HUES64 (cell line): ENCODE measurements around the gene GLTP.

Source experiments
- H3K27ac ChIP-seq: 2 replicates; pipeline ENCODE4 v1.7.0; 2013; ENCODE audit warnings: low read depth, low read length, inconsistent platforms
- H3K27me3 ChIP-seq: 2 replicates; pipeline ENCODE4 v1.6.1; 2013; ENCODE audit warnings: mild to moderate bottlenecking, low read length; ENCODE audit not compliant: insufficient read depth
- H3K36me3 ChIP-seq: 2 replicates; pipeline ENCODE4 v1.6.1; 2013; ENCODE audit warnings: mild to moderate bottlenecking, low read length; ENCODE audit not compliant: insufficient read depth
- H3K4me1 ChIP-seq: 2 replicates; pipeline ENCODE4 v1.6.1; 2013; ENCODE audit warnings: mild to moderate bottlenecking, low read length, moderate library complexity; ENCODE audit not compliant: insufficient read depth
- H3K4me3 ChIP-seq: 2 replicates; pipeline ENCODE4 v1.5.1; 2013; ENCODE audit warnings: mild to moderate bottlenecking, low read length, moderate library complexity
- H3K9ac ChIP-seq: 2 replicates; pipeline ENCODE4 v1.6.1; 2013; ENCODE audit warnings: mild to moderate bottlenecking, low read depth, low read length
- H3K9me3 ChIP-seq: 2 replicates; pipeline ENCODE4 v1.6.1; 2013; ENCODE audit warnings: low read depth, low read length; ENCODE audit not compliant: insufficient read depth
- WGBS: fragments of 150-250, 120-280 bp; methylation state at CpG from one replicate; pipeline ENCODE4 v1.1.7; 2013; ENCODE audit warnings: missing lambda C conversion rate; 5-methylcytosine and 5-hydroxymethylcytosine counted together

GLTP gene

GRCh38 chr12:109890620-109891170 lies 10.4 kb upstream of the GLTP start:
- Histone ChIP-seq H3K4me1 (0 out of 2 replicates have a peak, but pooled peaks cover 2% of the 10 kb centered on the region), H3K9me3 (no peaks in the 10 kb centered on the region), H3K27ac (no peak overlapping the region)

DNA sequence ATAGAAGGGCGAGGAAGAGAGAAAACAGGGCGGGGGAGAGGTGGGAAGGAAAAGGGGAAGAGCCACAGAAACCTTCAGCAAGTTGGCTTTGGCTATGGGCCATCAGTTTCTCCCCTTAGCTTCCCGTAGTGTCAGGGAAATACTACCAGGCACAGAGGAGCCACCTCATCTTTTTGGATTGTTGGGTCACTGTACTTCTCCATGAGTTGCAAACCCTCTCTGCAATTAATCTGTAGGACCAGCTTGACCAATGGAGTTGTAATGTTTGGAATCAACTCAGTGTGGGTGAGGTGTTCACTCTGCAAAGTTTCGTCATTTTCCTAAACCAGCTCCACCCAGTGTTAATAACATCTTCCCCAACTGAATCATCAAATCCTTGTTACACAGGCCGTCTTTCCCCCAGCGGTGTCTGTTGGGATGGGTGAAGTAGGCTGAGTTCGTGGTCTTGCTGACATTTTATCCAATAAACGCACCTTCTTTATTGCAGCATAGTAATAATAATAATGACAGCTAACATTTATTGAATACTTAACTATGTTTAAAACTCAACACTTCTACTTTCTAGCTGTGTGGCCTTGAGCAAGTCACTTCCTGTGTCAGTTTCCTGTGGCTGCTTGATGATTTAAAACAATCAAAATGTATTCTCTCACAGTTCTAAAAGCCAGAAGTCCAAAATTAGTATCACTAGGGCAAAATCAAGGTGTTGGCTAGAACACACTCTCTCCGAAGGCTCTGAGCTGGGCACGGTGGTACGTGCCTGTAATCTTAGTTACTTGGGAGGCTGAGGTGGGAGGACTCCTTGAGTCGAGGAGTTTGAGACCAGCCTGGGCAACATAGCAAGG lies 8.1 kb upstream of the GLTP start:
- Histone ChIP-seq H3K4me3 (no peak overlapping the region), H3K4me1 (0 out of 2 replicates have a peak, but pooled peaks cover 2% of the 10 kb centered on the region), H3K27ac (no peak overlapping the region), H3K9me3 (no peaks in the 10 kb centered on the region), H3K27me3 (peaks cover 17% of the 10 kb centered on the region), H3K9ac (no peak overlapping the region), H3K36me3 (no peaks in the 10 kb centered on the region)
- 93% methylated on average over 7 of the region's 12 CpGs for WGBS

More at GRCh38 chr12:109890620-109891170, 10.4 kb upstream of the GLTP start:
- H3K27me3 ChIP-seq = peaks cover 27% of the 10 kb centered on the region
- H3K36me3 ChIP-seq = no peaks in the 10 kb centered on the region
- 90% methylated on average over 12 of the region's 13 CpGs for WGBS
- H3K9ac ChIP-seq = no peak overlapping the region
- no peak overlapping the region for H3K4me3 ChIP-seq

- Histone ChIP-seq H3K9ac (no peak overlapping the region), H3K27me3 (peaks cover 5% of the 10 kb centered on the region; the same call in 1 of the 2 replicates), H3K9me3 (no peaks in the 10 kb centered on the region), H3K4me3 (no peak overlapping the region), H3K36me3 (no peaks in the 10 kb centered on the region), H3K4me1 (peaks cover 11% of the 10 kb centered on the region; the same call in 1 of the 2 replicates), H3K27ac (no peak overlapping the region)
- 93% methylated on average over 10 of the region's 10 CpGs for WGBS
These were observed 5.3 kb upstream of the GLTP start for GRCh38 chr12:109885616-109886015.

DNA sequence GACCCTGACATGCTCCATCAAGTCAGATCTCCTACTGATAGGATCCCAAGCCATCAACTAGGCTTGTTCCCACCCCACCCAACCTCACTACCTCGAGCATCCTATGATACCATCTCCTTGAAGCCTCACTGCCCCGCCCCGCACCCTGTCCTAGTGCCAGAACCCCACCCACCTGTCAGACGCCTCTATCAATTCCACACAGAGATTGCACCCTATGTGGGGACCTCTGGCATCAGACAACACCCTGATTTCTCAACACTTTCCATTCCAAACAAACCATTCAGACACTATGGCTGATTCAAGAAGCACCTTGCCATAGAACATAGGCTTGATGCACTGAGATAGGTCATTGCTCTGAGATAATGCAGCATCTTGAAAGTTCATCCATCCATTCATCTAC lies 3.1 kb upstream of the GLTP start:
- Histone ChIP-seq H3K36me3 (no peaks in the 10 kb centered on the region), H3K9ac (no peak overlapping the region), H3K4me1 (peaks cover 13% of the 10 kb centered on the region; the same call in 1 of the 2 replicates), H3K4me3 (no peak overlapping the region), H3K27ac (no peak overlapping the region), H3K9me3 (no peaks in the 10 kb centered on the region), H3K27me3 (peaks cover 9% of the 10 kb centered on the region)
- WGBS = 86% methylated on average over 4 of the region's 4 CpGs

GRCh38 chr12:109881752-109882151 lies 1.4 kb upstream of the GLTP start:
- peak overlapping the region; percentile 96 for H3K4me3 ChIP-seq
- H3K36me3 ChIP-seq = no peaks in the 10 kb centered on the region
- H3K27me3 ChIP-seq = peaks cover 6% of the 10 kb centered on the region
- no peak overlapping the region for H3K9ac ChIP-seq
- WGBS = 77% methylated on average over 2 of the region's 2 CpGs
- H3K4me1 ChIP-seq = peaks cover 19% of the 10 kb centered on the region
- no peak overlapping the region for H3K27ac ChIP-seq
- H3K9me3 ChIP-seq = no peaks in the 10 kb centered on the region

GRCh38 chr12:109880938-109881337 lies 597 bp upstream of the GLTP start:
- H3K27me3 ChIP-seq = peaks cover 6% of the 10 kb centered on the region
- no peaks in the 10 kb centered on the region for H3K36me3 ChIP-seq
- H3K27ac ChIP-seq = peak overlapping the region; percentile 43; the same call in 1 of the 2 replicates
- peak overlapping the region; percentile 9 for H3K9ac ChIP-seq
- no peaks in the 10 kb centered on the region for H3K9me3 ChIP-seq
- peak overlapping the region; percentile 96 for H3K4me3 ChIP-seq
- H3K4me1 ChIP-seq = peaks cover 19% of the 10 kb centered on the region
- 4% methylated on average over 9 of the region's 9 CpGs for WGBS

DNA sequence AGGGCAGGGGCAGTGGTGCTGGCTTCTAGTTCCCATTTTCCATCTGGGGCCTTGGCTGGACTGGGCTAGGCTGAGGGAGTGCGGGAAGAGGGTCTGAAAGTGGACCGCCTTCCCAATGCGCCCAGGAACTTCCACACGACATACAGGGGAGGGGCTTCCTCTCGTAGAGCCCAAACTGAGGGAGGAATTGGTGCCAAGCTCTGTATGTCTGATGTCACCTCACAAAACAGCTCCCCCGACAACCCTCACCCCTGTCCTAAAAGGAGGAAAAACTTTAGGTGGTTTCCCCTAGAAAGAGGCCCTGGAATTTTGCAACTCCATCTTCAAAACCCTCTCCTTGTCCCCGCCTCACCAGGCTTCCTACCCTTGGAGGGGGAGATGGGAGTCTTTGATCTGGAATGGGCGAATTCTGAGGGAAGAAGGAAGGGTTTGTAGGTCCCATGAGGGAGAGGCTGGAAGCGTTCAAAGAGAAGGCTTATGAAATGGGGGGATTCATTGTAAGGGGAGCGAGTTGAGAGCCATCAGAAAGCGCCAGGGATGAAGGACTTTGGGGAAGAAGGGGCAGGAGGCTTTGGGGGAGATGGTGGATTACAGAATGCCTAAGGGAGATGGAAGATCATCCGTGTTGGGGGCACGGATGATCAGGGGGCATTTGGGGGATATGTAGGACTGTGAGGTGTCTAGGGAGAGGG lies 844 bp downstream of the GLTP start:
- Histone ChIP-seq H3K4me3 (peak overlapping the region; percentile 96), H3K27ac (no peak overlapping the region), H3K9me3 (no peaks in the 10 kb centered on the region), H3K36me3 (no peaks in the 10 kb centered on the region), H3K9ac (peak overlapping the region; percentile 77), H3K4me1 (peaks cover 19% of the 10 kb centered on the region), H3K27me3 (peaks cover 6% of the 10 kb centered on the region)
- 6% methylated on average over 13 of the region's 13 CpGs for WGBS

DNA sequence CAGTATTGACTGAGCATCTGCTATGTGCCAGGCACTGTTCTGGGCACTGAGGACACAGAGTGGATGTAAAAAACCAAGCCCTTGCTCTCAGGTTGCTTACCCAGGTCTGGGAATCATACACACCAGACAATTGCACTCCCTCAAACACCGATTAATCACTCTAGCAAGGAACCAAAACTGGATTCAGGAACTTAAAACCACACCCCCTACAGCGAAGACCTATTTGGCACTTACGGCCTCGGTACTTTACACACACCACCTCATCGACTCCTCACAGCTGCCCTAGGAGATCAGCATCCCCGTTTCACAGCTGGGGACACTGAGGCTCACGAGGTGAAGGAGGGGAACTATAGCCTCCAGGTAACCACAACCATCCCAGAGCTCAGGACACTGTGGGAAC lies 1.6 kb downstream of the GLTP start:
- H3K27me3 ChIP-seq = peaks cover 6% of the 10 kb centered on the region
- H3K36me3 ChIP-seq = no peaks in the 10 kb centered on the region
- 77% methylated on average over 7 of the region's 7 CpGs for WGBS
- H3K9ac ChIP-seq = no peak overlapping the region
- H3K4me3 ChIP-seq = peak overlapping the region; percentile 96
- H3K4me1 ChIP-seq = peaks cover 19% of the 10 kb centered on the region
- H3K27ac ChIP-seq = no peak overlapping the region
- H3K9me3 ChIP-seq = no peaks in the 10 kb centered on the region

- H3K36me3 ChIP-seq = no peaks in the 10 kb centered on the region
- peaks cover 6% of the 10 kb centered on the region for H3K27me3 ChIP-seq
- 77% methylated on average over 3 of the region's 3 CpGs for WGBS
- H3K4me3 ChIP-seq = no peak overlapping the region
- no peak overlapping the region for H3K27ac ChIP-seq
- no peak overlapping the region for H3K9ac ChIP-seq
- no peaks in the 10 kb centered on the region for H3K9me3 ChIP-seq
- H3K4me1 ChIP-seq = peaks cover 19% of the 10 kb centered on the region
These were observed 2.1 kb downstream of the GLTP start for GRCh38 chr12:109878247-109878625.

DNA sequence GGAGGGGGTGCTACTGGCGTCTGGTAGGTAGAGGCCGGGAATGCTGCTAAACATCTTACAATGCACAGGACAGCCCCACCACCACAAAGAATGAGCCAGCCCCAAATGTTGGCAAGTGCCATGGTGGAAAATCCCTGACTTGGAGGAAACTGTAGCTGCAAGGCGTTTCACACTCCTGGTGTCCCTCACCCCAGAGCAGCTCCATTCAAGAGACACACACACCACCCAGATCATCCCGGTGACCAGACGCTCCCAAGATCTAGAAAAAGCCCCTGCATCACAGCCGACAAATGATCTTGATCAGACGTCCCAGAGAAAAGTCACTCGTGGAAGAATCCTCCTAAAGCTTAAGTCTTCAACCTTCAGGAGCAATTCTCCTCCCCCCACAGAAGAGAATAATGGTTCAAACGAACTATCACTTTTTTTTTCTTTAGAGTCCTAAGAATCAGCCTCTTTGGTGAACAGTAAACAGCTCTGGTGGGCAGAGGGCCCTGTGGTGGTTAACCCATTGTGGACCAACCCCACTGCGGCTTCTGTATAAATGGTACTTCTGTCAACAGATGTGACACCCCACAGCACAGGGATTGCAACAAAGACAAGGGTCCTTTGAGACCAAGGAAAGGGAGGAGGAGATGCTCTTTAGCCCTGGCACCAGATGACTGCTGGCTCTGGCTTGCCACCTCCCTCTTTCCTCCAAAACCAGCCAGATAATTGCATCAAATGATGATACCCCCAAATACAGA lies 2.7 kb downstream of the GLTP start:
- peaks cover 19% of the 10 kb centered on the region for H3K4me1 ChIP-seq
- no peak overlapping the region for H3K9ac ChIP-seq
- H3K27ac ChIP-seq = no peak overlapping the region
- peaks cover 6% of the 10 kb centered on the region for H3K27me3 ChIP-seq
- no peaks in the 10 kb centered on the region for H3K9me3 ChIP-seq
- WGBS = 70% methylated on average over 10 of the region's 10 CpGs
- H3K36me3 ChIP-seq = no peaks in the 10 kb centered on the region
- no peak overlapping the region for H3K4me3 ChIP-seq
